GM21723 (cell line): ENCODE measurements around the gene BCAS1.

ENCODE experiments used
- ATAC-seq: cut with Tn5 transposase; IDR thresholded peaks from one replicate; pipeline ENCODE4 v1.9.1; 2021; ENCODE audit warnings: mild to moderate bottlenecking, moderate library complexity; ENCODE audit not compliant: unreplicated experiment

BCAS1 gene

GRCh38 chr20:54082100-54082499 lies 11.7 kb upstream of the BCAS1 start:
- no peak for ATAC-seq

- ATAC-seq, result peak; percentile 67
These were observed 9.3 kb upstream of the BCAS1 start for GRCh38 chr20:54079652-54080051.

- no peak for ATAC-seq
These were observed 8.0 kb upstream of the BCAS1 start for GRCh38 chr20:54078296-54078984.

GRCh38 chr20:54076259-54076658 lies 5.9 kb upstream of the BCAS1 start:
- no peak for ATAC-seq

- no peak for ATAC-seq
These were observed 4.9 kb upstream of the BCAS1 start for GRCh38 chr20:54075322-54075721.

GRCh38 chr20:54074511-54074910 lies 4.1 kb upstream of the BCAS1 start:
- no peak for ATAC-seq

GRCh38 chr20:54073288-54073687 lies 2.9 kb upstream of the BCAS1 start:
- ATAC-seq, result no peak

- ATAC-seq, result no peak
These were observed 858 bp downstream of the BCAS1 start for GRCh38 chr20:54069501-54069971.

- no peak for ATAC-seq
These were observed 1.4 kb downstream of the BCAS1 start for GRCh38 chr20:54068966-54069365.

GRCh38 chr20:54068495-54068894 lies 1.9 kb downstream of the BCAS1 start:
- no peak for ATAC-seq

GRCh38 chr20:54067606-54068174 lies 2.7 kb downstream of the BCAS1 start:
- peak; percentile 40 for ATAC-seq

GRCh38 chr20:54065601-54066038 lies 4.8 kb downstream of the BCAS1 start:
- no peak for ATAC-seq

- no peak for ATAC-seq
These were observed 5.5 kb downstream of the BCAS1 start for GRCh38 chr20:54064939-54065338.

GRCh38 chr20:54063992-54064676 lies 6.3 kb downstream of the BCAS1 start:
- peak; percentile 45 for ATAC-seq

- ATAC-seq, result no peak
These were observed 6.8 kb downstream of the BCAS1 start for GRCh38 chr20:54063580-54063979.

- ATAC-seq, result peak; percentile 58
These were observed 7.5 kb downstream of the BCAS1 start for GRCh38 chr20:54062812-54063280.

GRCh38 chr20:54061101-54061881 lies 9.1 kb downstream of the BCAS1 start:
- no peak for ATAC-seq

GRCh38 chr20:54059691-54060364 lies 10.6 kb downstream of the BCAS1 start:
- no peak for ATAC-seq

- no peak for ATAC-seq
These were observed 11.8 kb downstream of the BCAS1 start for GRCh38 chr20:54058420-54059139.
